ENCODE data around the gene ANKH.
A peak's percentile ranks its signal among the peaks of the same experiment; 100 is the strongest.
"Not testable (repeated sequence)": the region's sequence is repeated elsewhere in the genome, so short reads cannot be mapped to it uniquely, and the experiment has no call there.

The ANKH gene

GRCh38 chr5:14882658-14883580, 11.3 kb upstream of the ANKH start:
- no peak for DNase-seq

- no peak for DNase-seq
These were observed 10.2 kb upstream of the ANKH start for GRCh38 chr5:14881826-14882225.

GRCh38 chr5:14880688-14881087, 9.1 kb upstream of the ANKH start:
- DNase-seq = no peak

- DNase-seq = no peak
These were observed 8.5 kb upstream of the ANKH start for GRCh38 chr5:14879937-14880589.

- DNase-seq = no peak
These were observed 7.8 kb upstream of the ANKH start for GRCh38 chr5:14879393-14879792.

GRCh38 chr5:14878192-14878591, 6.6 kb upstream of the ANKH start:
- not testable (repeated sequence) for DNase-seq

- no peak for DNase-seq
These were observed 4.5 kb upstream of the ANKH start for GRCh38 chr5:14876095-14876494.

- DNase-seq = no peak
These were observed 2.2 kb upstream of the ANKH start for GRCh38 chr5:14873790-14874189.

- no peak for DNase-seq
These were observed 1.5 kb upstream of the ANKH start for GRCh38 chr5:14873093-14873492.

- DNase-seq = peak; percentile 39
These were observed 752 bp upstream of the ANKH start for GRCh38 chr5:14872070-14872989.

- peak; percentile 64 for DNase-seq
These were observed 1.0 kb downstream of the ANKH start for GRCh38 chr5:14870337-14871213.

- DNase-seq = no peak
These were observed 1.9 kb downstream of the ANKH start for GRCh38 chr5:14869668-14870164.

- no peak for DNase-seq
These were observed 2.3 kb downstream of the ANKH start for GRCh38 chr5:14869233-14869632.

GRCh38 chr5:14868771-14869170, 2.8 kb downstream of the ANKH start:
- DNase-seq = no peak

GRCh38 chr5:14864181-14864812, 7.3 kb downstream of the ANKH start:
- no peak for DNase-seq

- no peak for DNase-seq
These were observed 8.5 kb downstream of the ANKH start for GRCh38 chr5:14863105-14863504.

- no peak for DNase-seq
These were observed 10.3 kb downstream of the ANKH start for GRCh38 chr5:14861123-14861765.

- DNase-seq = no peak
These were observed 11.6 kb downstream of the ANKH start for GRCh38 chr5:14859980-14860379.

GRCh38 chr5:14859150-14859549, 12.4 kb downstream of the ANKH start:
- DNase-seq = no peak

GRCh38 chr5:14855366-14855765, 16.2 kb downstream of the ANKH start:
- DNase-seq = no peak

GRCh38 chr5:14854799-14855198, 16.8 kb downstream of the ANKH start:
- DNase-seq = no peak
